HG02571 (cell line): Measurements from ENCODE around the gene SLC15A4.
A peak's percentile ranks its signal among the peaks of the same experiment; 100 is the strongest.
"Not testable (repeated sequence)": the region's sequence is repeated elsewhere in the genome, so short reads cannot be mapped to it uniquely, and the experiment has no call there.

ENCODE experiments used
- ATAC-seq: cut with Tn5 transposase; IDR thresholded peaks from one replicate; pipeline ENCODE4 v1.9.1; 2021; ENCODE audit warnings: mild to moderate bottlenecking, moderate library complexity; ENCODE audit not compliant: unreplicated experiment

Gene SLC15A4

GRCh38 chr12:128815779-128816642 lies 7.7 kb downstream of the SLC15A4 start:
- ATAC-seq = no peak

- no peak for ATAC-seq
These were observed 9.1 kb downstream of the SLC15A4 start for GRCh38 chr12:128814411-128815261.

- ATAC-seq = peak; percentile 22
These were observed 9.9 kb downstream of the SLC15A4 start for GRCh38 chr12:128813883-128814282.

- no peak for ATAC-seq
These were observed 10.4 kb downstream of the SLC15A4 start for GRCh38 chr12:128813392-128813791.

GRCh38 chr12:128811806-128812205 lies 12.0 kb downstream of the SLC15A4 start:
- no peak for ATAC-seq

GRCh38 chr12:128810182-128811127 lies 13.3 kb downstream of the SLC15A4 start:
- ATAC-seq = peak; percentile 77

- no peak for ATAC-seq
These were observed 15.1 kb downstream of the SLC15A4 start for GRCh38 chr12:128808651-128809050.

GRCh38 chr12:128807161-128807724 lies 16.5 kb downstream of the SLC15A4 start:
- ATAC-seq = no peak

GRCh38 chr12:128806573-128806972 lies 17.2 kb downstream of the SLC15A4 start:
- ATAC-seq = no peak

GRCh38 chr12:128805406-128805805 lies 18.4 kb downstream of the SLC15A4 start:
- ATAC-seq = not testable (repeated sequence)

- no peak for ATAC-seq
These were observed 19.0 kb downstream of the SLC15A4 start for GRCh38 chr12:128804762-128805161.

- ATAC-seq = no peak
These were observed 20.0 kb downstream of the SLC15A4 start for GRCh38 chr12:128803788-128804187.

GRCh38 chr12:128802756-128803155 lies 21.0 kb downstream of the SLC15A4 start:
- ATAC-seq = no peak

GRCh38 chr12:128801879-128802391 lies 21.8 kb downstream of the SLC15A4 start:
- no peak for ATAC-seq

- no peak for ATAC-seq
These were observed 23.2 kb downstream of the SLC15A4 start for GRCh38 chr12:128800606-128801005.

- no peak for ATAC-seq
These were observed 25.0 kb downstream of the SLC15A4 start for GRCh38 chr12:128798571-128799341.

GRCh38 chr12:128797119-128798118 lies 26.3 kb downstream of the SLC15A4 start:
- ATAC-seq = peak; percentile 35

- no peak for ATAC-seq
These were observed 27.2 kb downstream of the SLC15A4 start for GRCh38 chr12:128796439-128797118.
